ENCODE measurements around the gene CYP2U1.

- TF ChIP-seq EZH2 (IDR thresholded peaks at IDR 0.05; ENCODE audit: low read length, missing control alignments) (no peak), CTCF (conservative IDR thresholded peaks at IDR 0.05 in 1 of 2, IDR thresholded peaks at IDR 0.05 in 1 of 2; ENCODE audit: low read depth in 1 of 2, low read length in 2 of 2) (no peak)
Observed at GRCh38 chr4:107891299-107891698, 40.0 kb upstream of the CYP2U1 start.

Data from fibroblast of lung (primary cell).